Lower leg skin (tissue), 3 donors: ENCODE data around the gene AATF.

Experiments used
- CTCF ChIP-seq, 3 donors: fragments of 450-650 bp; IDR thresholded peaks; one replicate each; pipeline ENCODE4 v1.5.1; 2016; ENCODE audit warnings: antibody characterized with exemption in 3 of 3, mild to moderate bottlenecking in 3 of 3, moderate library complexity in 2 of 3
- POLR2A ChIP-seq, 2 donors: fragments of 450-650 bp; IDR thresholded peaks; one replicate each; pipeline ENCODE4 v1.6.1; 2016 to 2017; ENCODE audit warnings: antibody characterized with exemption in 2 of 2, mild to moderate bottlenecking in 1 of 2, moderate library complexity in 1 of 2

- TF ChIP-seq POLR2A (IDR thresholded peaks at IDR 0.05) (no peak), CTCF (IDR thresholded peaks at IDR 0.05) (no peak)
Observed at GRCh38 chr17:37054894-37055293, 106.1 kb downstream of the AATF start.
